ENCODE data around the gene ZNHIT1.

Gene ZNHIT1

DNA sequence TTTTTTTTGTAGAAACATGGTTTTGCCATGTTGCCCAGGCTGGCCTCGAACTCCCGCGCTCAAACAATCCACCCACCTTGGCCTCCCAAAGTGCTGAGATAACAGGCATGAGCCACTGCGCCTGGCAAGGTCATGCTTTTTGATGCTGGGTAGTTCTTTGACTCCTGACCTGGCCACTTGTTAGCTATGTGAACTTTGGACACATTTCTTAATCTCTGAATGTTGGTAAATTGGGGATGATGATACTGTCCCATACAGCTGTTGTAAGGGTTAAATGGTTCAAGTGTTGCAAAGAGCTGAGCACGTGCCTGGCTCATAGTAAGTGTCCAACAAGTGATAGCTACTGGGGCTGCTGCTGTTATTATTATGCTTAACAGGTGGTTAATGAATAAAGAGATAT lies 2.3 kb downstream of the ZNHIT1 start:
- no peak for DNase-seq

DNA sequence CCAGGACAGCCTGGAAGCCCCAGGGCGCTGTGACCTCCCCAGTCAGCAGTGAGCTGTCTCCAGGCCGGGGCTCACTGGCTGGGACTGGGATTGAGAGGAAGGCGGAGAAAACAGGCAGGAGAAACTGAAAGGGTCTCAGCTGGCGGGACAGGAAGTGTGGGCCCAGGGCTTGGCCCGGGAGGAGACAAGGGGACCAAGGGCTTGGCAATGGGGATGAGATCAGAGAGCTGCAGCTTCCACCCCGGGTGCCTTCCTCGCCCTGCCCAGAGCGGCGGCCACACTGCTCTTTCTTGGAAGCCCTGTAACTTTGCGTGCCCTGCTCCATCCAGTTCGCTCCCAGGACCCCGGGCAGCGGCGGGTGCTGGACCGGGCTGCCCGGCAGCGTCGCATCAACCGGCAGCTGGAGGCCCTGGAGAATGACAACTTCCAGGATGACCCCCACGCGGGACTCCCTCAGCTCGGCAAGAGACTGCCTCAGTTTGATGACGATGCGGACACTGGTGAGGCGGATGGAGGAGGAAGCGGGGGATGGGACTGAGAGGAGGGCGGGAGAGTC lies 4.4 kb downstream of the ZNHIT1 start:
- no peak for DNase-seq

GRCh38 chr7:101223528-101223927 lies 5.6 kb downstream of the ZNHIT1 start:
- no peak for DNase-seq

DNA sequence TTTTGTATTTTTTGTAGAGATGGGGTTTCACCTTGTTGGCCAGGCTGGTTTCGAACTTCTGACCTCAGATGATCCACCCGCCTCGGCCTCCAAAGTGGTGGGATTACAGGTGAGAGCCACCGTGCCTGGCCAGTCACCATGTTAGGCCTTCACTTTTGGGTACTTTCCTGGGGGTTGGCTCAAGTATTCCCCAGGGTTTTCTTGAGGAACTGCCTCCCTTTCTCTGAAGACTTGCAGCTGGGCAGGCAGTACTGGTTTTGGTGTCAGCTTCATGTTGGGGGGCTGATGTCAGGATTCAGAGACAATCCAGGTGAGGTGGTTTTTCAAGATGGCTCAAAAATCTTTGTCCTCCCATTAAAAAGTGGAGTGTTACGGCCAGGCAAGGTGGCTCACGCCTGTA lies 7.7 kb downstream of the ZNHIT1 start:
- no peak for DNase-seq

GRCh38 chr7:101226721-101227120 lies 8.8 kb downstream of the ZNHIT1 start:
- DNase-seq = no peak

GRCh38 chr7:101231644-101232043 lies 13.7 kb downstream of the ZNHIT1 start:
- no peak for DNase-seq

- DNase-seq = no peak
Measured at GRCh38 chr7:101232141-101232850, 14.3 kb downstream of the ZNHIT1 start.

- DNase-seq = no peak
Measured at GRCh38 chr7:101233907-101234547, 16.1 kb downstream of the ZNHIT1 start.

GRCh38 chr7:101234636-101235035 lies 16.7 kb downstream of the ZNHIT1 start:
- DNase-seq = no peak

GRCh38 chr7:101235050-101235449 lies 17.1 kb downstream of the ZNHIT1 start:
- no peak for DNase-seq

- no peak for DNase-seq
Measured at GRCh38 chr7:101235522-101235921, 17.6 kb downstream of the ZNHIT1 start.

DNA sequence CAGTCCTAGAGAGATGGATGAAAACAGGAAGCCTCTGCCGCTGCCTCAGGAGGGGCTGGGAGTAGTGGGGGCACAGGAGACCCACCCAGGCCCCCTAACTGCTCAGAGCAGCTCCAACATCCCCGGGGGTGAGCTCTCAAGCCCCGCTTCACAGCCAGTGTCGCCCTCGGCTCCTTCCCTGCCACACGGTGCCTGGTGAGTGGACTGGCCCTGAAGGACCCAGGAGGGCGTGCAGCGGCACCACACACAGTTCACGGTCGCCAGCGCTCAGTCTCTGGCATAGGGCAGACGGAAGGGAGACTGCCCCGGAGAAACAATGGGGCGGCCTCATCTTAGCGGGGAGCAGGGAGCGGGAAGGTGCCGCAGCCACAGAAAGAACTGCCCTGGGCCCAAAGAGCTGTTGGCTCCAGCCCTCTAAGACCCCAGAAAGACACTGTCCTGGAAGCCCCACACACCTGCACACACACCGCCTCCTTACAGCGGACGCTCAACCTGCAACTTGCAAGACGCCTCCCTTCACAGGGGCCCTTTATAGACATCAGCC lies 18.4 kb downstream of the ZNHIT1 start:
- DNase-seq = no peak

DNA sequence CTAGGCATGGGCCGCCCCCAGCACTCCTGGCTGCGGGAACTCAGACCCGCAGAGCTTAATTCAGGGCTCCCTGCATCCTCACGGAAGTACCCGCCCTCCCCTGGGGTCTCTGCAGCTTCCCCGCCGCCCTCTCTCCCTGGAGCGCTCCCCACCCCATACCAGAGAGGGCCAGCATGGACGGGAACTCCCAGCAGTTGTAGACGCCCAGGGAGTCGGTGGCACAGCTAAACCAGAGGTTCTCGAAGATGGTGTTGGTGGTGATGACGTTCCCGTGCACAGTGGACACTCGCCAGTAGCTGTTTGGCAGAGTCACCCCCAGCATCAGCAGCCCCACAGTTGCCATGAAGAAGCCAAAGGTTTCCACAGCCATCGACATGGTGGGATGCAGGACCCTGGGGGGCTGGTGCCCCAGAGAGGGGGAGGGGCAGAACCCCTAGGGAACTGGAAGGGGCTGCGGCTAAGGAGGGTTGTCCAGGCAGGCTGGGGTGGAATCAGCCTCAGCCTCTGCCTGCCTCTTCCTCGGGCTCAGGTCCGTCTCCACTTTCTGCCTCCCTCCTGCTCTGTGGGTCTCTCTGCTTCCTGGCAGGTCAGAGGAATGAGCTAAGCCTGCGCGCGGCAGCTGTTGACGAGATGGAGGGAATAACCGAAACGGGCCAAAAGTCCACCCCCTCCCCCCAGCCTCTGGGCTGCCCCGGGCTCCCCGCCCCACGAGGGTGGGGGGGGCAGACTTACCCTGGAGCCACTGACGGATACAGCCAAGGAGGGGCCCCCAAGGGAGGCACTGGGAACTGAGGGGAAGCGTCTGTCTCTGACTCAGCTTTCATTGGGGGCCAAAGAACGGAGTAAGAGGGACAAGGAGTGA lies 19.5 kb downstream of the ZNHIT1 start, which contains the start of gene CLDN15:
Gene CLDN15 (minus strand): TSS at position 597 of the 862 bp plus-strand sequence. CDS start 221 bp downstream, at position 376.
- no peak for DNase-seq

DNA sequence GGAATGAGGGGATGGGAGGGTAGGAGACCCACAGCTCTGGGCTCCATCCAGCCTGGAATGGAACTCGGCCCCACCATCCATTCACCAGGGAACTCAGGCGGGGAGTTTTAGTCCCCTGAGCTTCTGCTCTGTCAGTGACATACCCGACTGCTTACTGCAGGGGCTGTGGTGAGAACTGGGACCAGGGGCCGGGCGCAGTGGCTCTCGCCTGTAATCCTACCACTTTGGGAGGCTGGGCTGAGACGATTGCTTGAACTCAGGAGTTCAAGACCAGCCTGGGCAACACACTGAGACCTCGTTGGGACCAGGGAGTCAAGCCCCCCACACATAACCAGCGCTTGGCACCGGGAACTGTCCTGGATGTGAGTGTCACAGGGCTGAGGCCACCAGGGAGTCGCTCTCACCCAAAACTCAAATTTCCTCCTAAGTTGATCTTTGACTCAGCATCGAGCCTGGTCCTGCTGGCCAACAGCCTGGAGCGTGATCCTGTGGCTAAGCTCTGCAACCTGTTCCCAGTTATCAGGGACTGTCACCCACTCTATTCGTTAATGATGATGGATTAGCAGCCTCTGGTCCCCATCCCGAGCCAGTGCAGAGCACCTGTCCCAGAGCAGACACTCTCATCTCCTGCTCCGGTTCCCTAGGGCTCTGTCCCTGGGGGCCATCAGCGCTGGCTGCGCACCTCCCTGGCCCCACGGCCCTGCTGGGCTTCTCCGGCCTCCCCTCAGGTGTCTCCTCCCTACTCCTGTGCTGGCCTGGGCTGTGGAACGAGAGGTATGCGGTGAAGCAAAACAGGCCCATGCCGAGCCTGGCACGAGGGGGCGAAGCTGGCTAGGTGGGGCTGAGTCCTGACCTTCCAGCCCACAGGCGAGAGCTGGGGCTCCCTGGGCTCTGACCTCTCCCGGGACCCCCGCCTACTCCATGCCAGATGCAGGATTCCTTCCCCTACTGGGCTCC lies 20.5 kb downstream of the ZNHIT1 start:
- DNase-seq = no peak

DNA sequence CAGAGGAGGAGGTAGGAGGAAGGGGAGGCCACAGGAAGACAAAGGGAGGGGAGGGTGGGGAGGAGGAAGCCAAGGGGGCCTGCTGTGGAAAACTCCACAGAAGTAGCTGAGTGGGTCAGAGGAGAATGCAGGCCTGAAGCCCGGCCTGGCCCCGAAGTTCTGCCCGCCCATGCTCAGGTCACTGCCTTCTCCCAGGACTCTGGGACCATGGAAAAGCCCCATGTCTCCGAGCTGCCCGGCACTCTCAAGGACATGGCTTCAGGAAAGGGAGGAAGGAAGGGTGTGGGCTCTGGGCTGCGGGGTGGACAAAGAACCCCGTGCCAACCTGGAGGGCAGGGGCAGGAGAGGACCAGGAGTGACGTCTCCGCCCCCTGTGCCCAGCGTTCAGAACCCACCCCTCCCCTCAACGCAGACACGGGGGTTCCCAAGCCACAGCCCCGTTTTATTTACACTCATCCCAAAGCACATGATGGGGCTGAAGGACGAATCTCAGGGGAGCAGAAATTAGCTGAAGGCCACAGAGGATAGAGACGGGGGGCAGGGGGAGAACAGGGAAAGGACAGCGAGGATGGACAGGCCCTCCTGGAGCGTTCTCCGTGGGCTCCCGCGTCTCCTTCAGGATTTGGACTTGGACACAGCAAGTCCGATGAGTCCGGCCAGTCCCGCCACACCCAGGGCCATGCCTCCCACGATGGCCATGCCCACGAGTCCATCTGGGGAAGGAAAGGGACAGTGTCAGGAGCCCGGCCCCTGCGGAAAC lies 21.4 kb downstream of the ZNHIT1 start:
- no peak for DNase-seq

DNA sequence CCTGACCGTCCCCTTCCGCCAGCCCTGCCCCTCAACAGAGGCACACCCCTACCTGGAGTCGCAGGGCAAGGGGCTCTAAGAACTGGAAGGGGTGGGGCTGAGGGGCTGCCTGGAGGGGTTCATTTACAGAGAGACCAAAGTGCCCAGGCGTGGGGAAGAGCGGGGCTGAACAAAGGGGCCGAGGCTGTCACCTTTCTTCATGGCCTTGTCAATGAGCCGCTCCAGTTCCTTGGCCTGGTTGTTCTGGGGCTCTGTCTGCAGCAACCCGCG lies 21.9 kb downstream of the ZNHIT1 start:
- DNase-seq = no peak

DNA sequence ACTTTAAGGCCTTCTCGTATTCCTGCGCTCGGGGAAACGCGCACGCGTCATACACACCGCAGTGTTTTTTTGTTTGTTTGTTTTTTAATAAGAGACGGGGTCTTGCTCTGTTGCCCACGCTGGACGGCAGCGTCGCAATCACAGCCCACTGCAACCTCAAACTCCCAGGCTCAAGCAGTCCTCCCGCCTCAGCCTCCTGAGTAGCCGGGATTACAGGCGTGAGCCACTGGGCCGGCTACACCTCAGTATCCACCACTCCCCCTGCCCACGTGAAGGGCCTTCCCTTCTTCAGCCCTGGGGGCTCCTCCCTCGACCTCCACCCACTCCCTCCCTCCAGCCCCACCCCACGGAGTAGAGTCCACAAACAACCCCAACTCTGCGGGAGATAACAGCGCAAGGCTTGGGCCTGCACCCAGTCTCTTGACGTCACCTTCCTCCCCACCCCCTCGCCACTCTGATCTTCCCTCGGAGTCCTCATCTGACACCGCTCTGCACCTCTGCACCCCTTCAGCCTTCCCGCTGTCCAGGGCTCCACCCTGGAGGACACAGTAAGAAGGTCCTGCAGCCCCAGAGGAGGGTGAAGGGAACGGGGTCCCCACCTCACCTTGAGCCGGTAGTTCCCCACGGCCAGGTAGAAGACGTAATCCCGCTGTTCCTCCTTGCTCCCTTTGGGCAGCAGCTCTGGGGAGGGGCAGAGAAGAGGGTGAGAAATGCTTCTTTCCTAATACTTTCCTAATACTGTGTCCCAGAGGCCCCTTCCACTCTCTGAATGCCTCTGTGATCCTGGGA lies 22.5 kb downstream of the ZNHIT1 start:
- no peak for DNase-seq

- DNase-seq = no peak
Measured at GRCh38 chr7:101241015-101241363, 23.0 kb downstream of the ZNHIT1 start.

- no peak for DNase-seq
Measured at GRCh38 chr7:101241443-101242349, 23.7 kb downstream of the ZNHIT1 start.

Data from CD4-positive, alpha-beta T cell treated with Interferon alpha-2 for 1 hour (primary cell).